ENCODE measurements around the gene NUPR1.

Gene NUPR1

DNA sequence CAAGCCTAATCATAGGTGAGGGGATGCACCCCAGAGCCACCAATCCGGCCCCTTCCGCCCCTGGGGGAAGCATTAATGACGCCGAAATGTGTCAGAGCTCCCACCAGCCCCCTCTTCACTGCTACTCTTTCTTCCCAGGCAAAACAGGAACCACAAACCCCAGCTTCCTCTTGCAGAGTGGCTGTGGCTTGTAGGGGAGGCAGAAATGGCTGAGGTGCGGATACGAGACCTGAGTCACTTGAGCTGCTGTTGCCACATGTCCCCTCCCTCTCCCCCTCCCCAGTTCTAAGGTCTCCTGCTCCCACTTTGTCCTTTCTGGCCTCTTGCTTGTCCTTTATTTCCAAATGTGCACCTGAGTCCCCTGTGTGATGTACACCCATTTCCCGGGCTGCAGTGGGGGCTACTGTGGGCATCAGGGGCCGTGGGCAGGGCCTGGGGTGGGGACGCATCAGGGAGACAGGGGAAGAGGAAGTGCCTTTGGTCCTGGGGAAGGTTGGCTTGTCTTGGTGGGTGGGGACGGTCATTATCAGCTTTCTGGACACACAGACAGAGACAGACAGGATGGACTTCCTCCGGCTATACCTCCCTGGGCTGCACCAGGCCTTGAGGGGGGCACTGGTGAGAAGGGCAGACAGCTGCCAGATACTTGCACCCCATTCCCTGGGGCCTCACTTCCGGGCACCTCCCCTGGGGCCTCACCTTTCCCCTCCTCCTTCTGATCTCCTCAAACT lies 44.5 kb downstream of the NUPR1 start, which contains the start of gene APOBR:
TSS of gene APOBR (plus strand) at position 523 of the 731 bp plus-strand sequence. CDS start at position 562, 39 bp downstream.
- peak within 1 kb of the TSS; percentile 44 for H2BK120ac ChIP-seq (ENCODE audit: insufficient read depth, low read length, poor library complexity)
- no peak within 1 kb of the TSS for H3K27ac ChIP-seq (ENCODE audit: low read depth, low read length)
- peak within 1 kb of the TSS; percentile 48 for H4K8ac ChIP-seq (ENCODE audit: low read depth, low read length)
- H4K91ac ChIP-seq (ENCODE audit: low read depth, low read length): peak within 1 kb of the TSS; percentile 53
- H3K27me3 ChIP-seq (ENCODE audit: insufficient read depth, low read length): no peaks in the 10 kb centered on the region
- H3K23ac ChIP-seq (ENCODE audit: low read length): no peak within 1 kb of the TSS
- H3K9me3 ChIP-seq (ENCODE audit: insufficient read depth, low read depth, low read length): no peaks in the 10 kb centered on the region
- no peak within 1 kb of the TSS for H2BK5ac ChIP-seq (ENCODE audit: low read depth, low read length, poor library complexity)
- WGBS (ENCODE audit: extremely low coverage, insufficient coverage, insufficient read length): no CpG with 5 or more reads among the region's 12 CpGs
- H3K4me2 ChIP-seq (ENCODE audit: low read length): no peak within 1 kb of the TSS
- no peak within 1 kb of the TSS for H3K4ac ChIP-seq (ENCODE audit: low read depth, low read length)
- H3K18ac ChIP-seq (ENCODE audit: low read length): no peak within 1 kb of the TSS
- H3K9ac ChIP-seq (ENCODE audit: low read length): no peak within 1 kb of the TSS
- peak within 1 kb of the TSS; percentile 22 for H3K14ac ChIP-seq (ENCODE audit: low read length)
- peaks cover 2 to 5% of the 10 kb centered on the region in 2 experiments for H3K4me1 ChIP-seq (ENCODE audit: control insufficient read depth in 1 of 2, insufficient read depth in 2 of 2, low read length in 2 of 2)
- peaks cover 22% of the 10 kb centered on the region for H3K79me1 ChIP-seq (ENCODE audit: low read length)
- no peak within 1 kb of the TSS for H3K4me3 ChIP-seq (ENCODE audit: low read depth, low read length)
- H2AFZ ChIP-seq (ENCODE audit: insufficient read depth, low read length, poor library complexity): no peak within 1 kb of the TSS
- DNase-seq: peak in 1 of 2 donors; percentile 38
- H2BK12ac ChIP-seq (ENCODE audit: low read length): peak within 1 kb of the TSS; percentile 35
- H3K36me3 ChIP-seq (ENCODE audit: control insufficient read depth in 1 of 2, insufficient read depth in 2 of 2, low read length in 2 of 2): peaks cover 0 to under 1% of the 10 kb centered on the region in 2 experiments
- H2AK5ac ChIP-seq (ENCODE audit: low read length): peak within 1 kb of the TSS; percentile 22
- peak within 1 kb of the TSS; percentile 26 for H4K12ac ChIP-seq (ENCODE audit: low read depth, low read length)
- H3K79me2 ChIP-seq (ENCODE audit: control insufficient read depth, insufficient read depth, low read length, poor library complexity): peaks cover 2% of the 10 kb centered on the region

GRCh38 chr16:28492511-28492910 lies 46.3 kb downstream of the NUPR1 start:
- Histone ChIP-seq H3K9ac (ENCODE audit: low read length) (no peak overlapping the region), H3K27me3 (ENCODE audit: insufficient read depth, low read length) (no peaks in the 10 kb centered on the region), H3K36me3 (ENCODE audit: control insufficient read depth in 1 of 2, insufficient read depth in 2 of 2, low read length in 2 of 2) (peaks cover 4% of the 10 kb centered on the region in 2 experiments), H3K79me1 (ENCODE audit: low read length) (peaks cover 22% of the 10 kb centered on the region), H4K8ac (ENCODE audit: low read depth, low read length) (no peak overlapping the region), H3K23ac (ENCODE audit: low read length) (no peak overlapping the region), H2BK12ac (ENCODE audit: low read length) (no peak overlapping the region), H4K91ac (ENCODE audit: low read depth, low read length) (no peak overlapping the region), H3K4me1 (ENCODE audit: control insufficient read depth in 1 of 2, insufficient read depth in 2 of 2, low read length in 2 of 2) (peaks cover 2 to 5% of the 10 kb centered on the region in 2 experiments), H3K4me3 (ENCODE audit: low read depth, low read length) (no peak overlapping the region), H2AK5ac (ENCODE audit: low read length) (no peak overlapping the region), H3K14ac (ENCODE audit: low read length) (no peak overlapping the region), H3K4ac (ENCODE audit: low read depth, low read length) (no peak overlapping the region), H3K79me2 (ENCODE audit: control insufficient read depth, insufficient read depth, low read length, poor library complexity) (peaks cover 2% of the 10 kb centered on the region), H3K9me3 (ENCODE audit: insufficient read depth, low read depth, low read length) (no peaks in the 10 kb centered on the region), H3K27ac (ENCODE audit: low read depth, low read length) (no peak overlapping the region), H2BK5ac (ENCODE audit: low read depth, low read length, poor library complexity) (no peak overlapping the region), H4K12ac (ENCODE audit: low read depth, low read length) (no peak overlapping the region), H2BK120ac (ENCODE audit: insufficient read depth, low read length, poor library complexity) (no peak overlapping the region), H2AFZ (ENCODE audit: insufficient read depth, low read length, poor library complexity) (no peak overlapping the region), H3K4me2 (ENCODE audit: low read length) (peak overlapping the region; percentile 69), H3K18ac (ENCODE audit: low read length) (no peak overlapping the region)
- no peak for DNase-seq
- whole genome bisulfite sequencing (ENCODE audit: extremely low coverage, insufficient coverage, insufficient read length): no CpG with 5 or more reads among the region's 4 CpGs

- peak within 1 kb of the TSS; percentile 96 for H3K27ac ChIP-seq (ENCODE audit: low read depth, low read length)
- peak within 1 kb of the TSS; percentile 99 for H4K91ac ChIP-seq (ENCODE audit: low read depth, low read length)
- H3K4me3 ChIP-seq (ENCODE audit: low read depth, low read length): peak within 1 kb of the TSS; percentile 79
- H3K9me3 ChIP-seq (ENCODE audit: insufficient read depth, low read depth, low read length): no peaks in the 10 kb centered on the region
- no peaks in the 10 kb centered on the region for H3K27me3 ChIP-seq (ENCODE audit: insufficient read depth, low read length)
- no CpG with 5 or more reads among the region's 21 CpGs for WGBS (ENCODE audit: extremely low coverage, insufficient coverage, insufficient read length)
- H3K36me3 ChIP-seq (ENCODE audit: control insufficient read depth in 1 of 2, insufficient read depth in 2 of 2, low read length in 2 of 2): peaks cover 6 to 9% of the 10 kb centered on the region in 2 experiments
- H3K14ac ChIP-seq (ENCODE audit: low read length): peak within 1 kb of the TSS; percentile 99
- H3K18ac ChIP-seq (ENCODE audit: low read length): peak within 1 kb of the TSS; percentile 99
- no peak within 1 kb of the TSS for H3K23ac ChIP-seq (ENCODE audit: low read length)
- H3K4me2 ChIP-seq (ENCODE audit: low read length): peak within 1 kb of the TSS; percentile 69
- peaks cover 2% of the 10 kb centered on the region for H3K79me2 ChIP-seq (ENCODE audit: control insufficient read depth, insufficient read depth, low read length, poor library complexity)
- H2BK5ac ChIP-seq (ENCODE audit: low read depth, low read length, poor library complexity): peak within 1 kb of the TSS; percentile 99
- H3K79me1 ChIP-seq (ENCODE audit: low read length): peaks cover 22% of the 10 kb centered on the region
- peak within 1 kb of the TSS; percentile 82 for H3K4ac ChIP-seq (ENCODE audit: low read depth, low read length)
- peak within 1 kb of the TSS; percentile 97 for H3K9ac ChIP-seq (ENCODE audit: low read length)
- no peak within 1 kb of the TSS for H2AK5ac ChIP-seq (ENCODE audit: low read length)
- DNase-seq: peak; percentile 87 to 90
- peak within 1 kb of the TSS; percentile 98 for H4K8ac ChIP-seq (ENCODE audit: low read depth, low read length)
- peaks cover 2 to 5% of the 10 kb centered on the region in 2 experiments for H3K4me1 ChIP-seq (ENCODE audit: control insufficient read depth in 1 of 2, insufficient read depth in 2 of 2, low read length in 2 of 2)
- peak within 1 kb of the TSS; percentile 88 for H2BK12ac ChIP-seq (ENCODE audit: low read length)
- peak within 1 kb of the TSS; percentile 97 for H2AFZ ChIP-seq (ENCODE audit: insufficient read depth, low read length, poor library complexity)
- H4K12ac ChIP-seq (ENCODE audit: low read depth, low read length): peak within 1 kb of the TSS; percentile 98
- H2BK120ac ChIP-seq (ENCODE audit: insufficient read depth, low read length, poor library complexity): peak within 1 kb of the TSS; percentile 100
Measured at GRCh38 chr16:28491970-28492474, 46.8 kb downstream of the NUPR1 start, which contains the start of gene CLN3. TSS of gene CLN3 (minus strand) at chr16:28492074. CDS start at chr16:28491759, 315 bp downstream.

DNA sequence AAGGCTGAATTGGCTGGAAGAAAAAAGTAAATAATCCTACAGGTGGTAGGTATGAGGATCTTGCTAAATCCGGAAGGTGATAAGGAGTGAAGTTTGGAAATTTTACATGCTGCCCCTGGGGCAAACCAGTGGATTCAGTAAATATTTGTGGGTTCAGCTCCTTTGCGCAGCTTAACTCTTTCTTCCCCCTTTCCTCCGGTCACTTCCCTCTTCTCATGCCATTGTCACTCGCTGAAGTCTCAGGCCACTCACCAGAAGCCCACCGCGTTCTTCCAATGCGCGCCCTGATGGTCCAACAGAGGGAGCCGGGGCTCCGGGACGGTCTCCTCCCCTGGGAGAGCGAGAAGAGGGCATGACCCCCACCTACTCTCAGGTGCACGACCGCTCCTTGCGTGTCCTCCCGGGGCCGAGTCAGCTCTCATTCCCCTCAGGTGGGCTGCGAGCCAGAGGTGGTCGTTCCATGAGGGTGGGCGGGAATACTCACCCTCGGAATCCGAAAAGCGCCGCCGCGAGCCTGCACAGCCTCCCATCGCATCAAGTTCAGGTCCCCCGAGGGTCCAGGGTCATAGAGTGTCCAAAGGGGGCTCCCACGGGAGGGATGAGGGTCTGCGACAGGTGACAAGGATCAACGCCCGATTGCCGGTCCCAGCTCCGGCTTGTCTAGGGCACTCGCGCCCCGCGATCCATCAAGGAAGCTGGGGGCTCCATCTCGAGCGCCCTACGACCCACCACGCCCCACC lies 47.4 kb downstream of the NUPR1 start:
- Histone ChIP-seq H3K9ac (ENCODE audit: low read length) (peak overlapping the region; percentile 67), H3K14ac (ENCODE audit: low read length) (peak overlapping the region; percentile 92), H2AFZ (ENCODE audit: insufficient read depth, low read length, poor library complexity) (peak overlapping the region; percentile 97), H3K4ac (ENCODE audit: low read depth, low read length) (peak overlapping the region; percentile 46), H3K79me2 (ENCODE audit: control insufficient read depth, insufficient read depth, low read length, poor library complexity) (peaks cover 2% of the 10 kb centered on the region), H3K23ac (ENCODE audit: low read length) (no peak overlapping the region), H3K4me2 (ENCODE audit: low read length) (peak overlapping the region; percentile 69), H2BK5ac (ENCODE audit: low read depth, low read length, poor library complexity) (peak overlapping the region; percentile 84), H3K36me3 (ENCODE audit: control insufficient read depth in 1 of 2, insufficient read depth in 2 of 2, low read length in 2 of 2) (peaks cover 9% of the 10 kb centered on the region in 2 experiments), H3K4me3 (ENCODE audit: low read depth, low read length) (peak overlapping the region; percentile 79), H3K79me1 (ENCODE audit: low read length) (peaks cover 20% of the 10 kb centered on the region), H4K91ac (ENCODE audit: low read depth, low read length) (peak overlapping the region; percentile 90), H3K27me3 (ENCODE audit: insufficient read depth, low read length) (no peaks in the 10 kb centered on the region), H2BK120ac (ENCODE audit: insufficient read depth, low read length, poor library complexity) (peak overlapping the region; percentile 92), H2BK12ac (ENCODE audit: low read length) (peak overlapping the region; percentile 48), H3K4me1 (ENCODE audit: control insufficient read depth in 1 of 2, insufficient read depth in 2 of 2, low read length in 2 of 2) (peaks cover 2 to 5% of the 10 kb centered on the region in 2 experiments), H3K9me3 (ENCODE audit: insufficient read depth, low read depth, low read length) (no peaks in the 10 kb centered on the region), H4K12ac (ENCODE audit: low read depth, low read length) (peak overlapping the region; percentile 88), H4K8ac (ENCODE audit: low read depth, low read length) (peak overlapping the region; percentile 95), H2AK5ac (ENCODE audit: low read length) (no peak overlapping the region), H3K18ac (ENCODE audit: low read length) (peak overlapping the region; percentile 78), H3K27ac (ENCODE audit: low read depth, low read length) (peak overlapping the region; percentile 41)
- DNase-seq: peak; percentile 79 to 92
- whole genome bisulfite sequencing (ENCODE audit: extremely low coverage, insufficient coverage, insufficient read length): no CpG with 5 or more reads among the region's 42 CpGs

Measured in trophoblast cell (in vitro differentiated cells and primary cell).